A549 (cell line): ENCODE data around the gene SPTBN5. TPM values are rescaled to one million over a fixed set of nuclear protein-coding genes. Genes with fewer than 3 reads are reported as not detected.

Experiments used
- ATAC-seq, 2 experiments: fragments of 200-7000 bp in 1 of 2; fragments of >200 bp in 1 of 2; cut with Nextera tagmentation in 1 of 2; cut with Tn5 transposase in 1 of 2; 3 replicates each; pipeline versions ENCODE4 v1.8.0 to v1.9.1; 2018 to 2020; ENCODE audit warnings: mild to moderate bottlenecking in 1 of 2, moderate library complexity in 1 of 2
- CTCF ChIA-PET: fragments of 300-600 bp; sonication (Branson Sonifier 250); formaldehyde crosslinking; extraction: SDS; loops from one replicate; lab custom pipeline; 2021; ENCODE audit warnings: antibody characterized with exemption, inconsistent platforms; lab: Yijun Ruan, JAX
- POLR2A ChIA-PET: fragments of 350-600 bp; formaldehyde crosslinking; extraction: SDS; loops from one replicate; lab custom pipeline; 2021; ENCODE audit warnings: antibody characterized with exemption, inconsistent platforms; lab: Yijun Ruan, JAX
- DNase-seq, 2 experiments: peaks; one replicate each; pipeline versions ENCODE4 v3.0.0 to v3.0.0-alpha.2; 2011 to 2016; ENCODE audit warnings: low read depth in 1 of 2, low spot score in 1 of 2
- FAIRE-seq: peaks from 2 replicates; lab custom pipeline; 2011; peaks lifted over from hg19 to GRCh38; lab: Jason Lieb, UNC
- H3K27ac ChIP-seq, 2 experiments: fragments of >200 bp; sonication (Bioruptor Twin); formaldehyde crosslinking; 3 replicates each; pipeline ENCODE4 v1.5.1; 2016 to 2017
- H3K4me1 ChIP-seq: fragments of >200 bp; sonication (Bioruptor Twin); formaldehyde crosslinking; 3 replicates; pipeline ENCODE4 v1.6.1; 2016
- H3K4me2 ChIP-seq: fragments of >200 bp; sonication (Bioruptor Twin); formaldehyde crosslinking; 3 replicates; pipeline ENCODE4 v1.6.1; 2016
- H3K4me3 ChIP-seq: fragments of >200 bp; sonication (Bioruptor Twin); formaldehyde crosslinking; 3 replicates; pipeline ENCODE4 v1.5.1; 2016
- H3K9me3 ChIP-seq: fragments of >200 bp; sonication (Bioruptor Twin); formaldehyde crosslinking; 3 replicates; pipeline ENCODE4 v1.6.1; 2016
- BCL3 ChIP-seq: fragments of >200 bp; sonication (Bioruptor Twin); formaldehyde crosslinking; IDR thresholded peaks from 3 replicates; pipeline ENCODE4 v1.6.1; 2016
- CBX8 ChIP-seq: fragments of 200-600 bp; sonication (generic); IDR thresholded peaks from 2 replicates; pipeline ENCODE4 v1.6.1; 2016
- CHD2 ChIP-seq: fragments of 150-350 bp; IDR thresholded peaks from 2 replicates; pipeline ENCODE4 v1.6.1; 2014; ENCODE audit warnings: low read length; ENCODE audit not compliant: partially characterized antibody
- EHF ChIP-seq: fragments of 250-450 bp; sonication (Bioruptor Pico); IDR thresholded peaks from 2 replicates; pipeline ENCODE4 v1.5.0; 2020; ENCODE audit warnings: mild to moderate bottlenecking
- ELK1 ChIP-seq: fragments of 150-350 bp; IDR thresholded peaks from 2 replicates; pipeline ENCODE4 v1.6.1; 2014; ENCODE audit warnings: low read depth, mild to moderate bottlenecking, low read length
- EP300 ChIP-seq, 2 experiments: fragments of >200 bp; sonication (Bioruptor Twin); formaldehyde crosslinking; IDR thresholded peaks; 2 replicates in 1 of 2; 3 replicates in 1 of 2; pipeline ENCODE4 v1.6.1; 2016 to 2017
- FOSL2 ChIP-seq, 2 experiments: fragments of 450-650 bp in 1 of 2; fragments of >200 bp in 1 of 2; sonication (Bioruptor Twin) in 1 of 2; formaldehyde crosslinking; IDR thresholded peaks; 2 replicates each; pipeline versions ENCODE4 v1.5.0 to v1.6.1; 2016 to 2020; ENCODE audit warnings: mild to moderate bottlenecking in 1 of 2, moderate library complexity in 1 of 2
- FOXS1 ChIP-seq: fragments of 250-450 bp; sonication (Bioruptor Pico); IDR thresholded peaks from 2 replicates; pipeline ENCODE4 v1.5.0; 2020; ENCODE audit warnings: mild to moderate bottlenecking, moderate library complexity
- GATA3 ChIP-seq: IDR thresholded peaks from 2 replicates; pipeline ENCODE4 v1.6.1; 2012; ENCODE audit warnings: borderline replicate concordance
- HOXA7 ChIP-seq: fragments of 250-450 bp; sonication (Bioruptor Pico); IDR thresholded peaks from 2 replicates; pipeline ENCODE4 v1.5.0; 2020; ENCODE audit warnings: mild to moderate bottlenecking, moderate library complexity
- JUNB ChIP-seq: fragments of >200 bp; sonication (Bioruptor Twin); formaldehyde crosslinking; IDR thresholded peaks from 2 replicates; pipeline ENCODE4 v1.6.1; 2016
- NPAS2 ChIP-seq: fragments of 250-450 bp; sonication (Bioruptor Pico); IDR thresholded peaks from 2 replicates; pipeline ENCODE4 v1.8.0; 2022; ENCODE audit warnings: mild to moderate bottlenecking, moderate library complexity, borderline replicate concordance
- NR3C1 ChIP-seq: fragments of >200 bp; sonication (Bioruptor Twin); formaldehyde crosslinking; IDR thresholded peaks from 3 replicates; pipeline ENCODE4 v1.6.1; 2017
- POLR2AphosphoS2 ChIP-seq: conservative IDR thresholded peaks from 2 replicates; pipeline ENCODE4 v1.6.1; 2012; ENCODE audit warnings: low read length, improper control_type of control experiment, inconsistent platforms
- RARB ChIP-seq: fragments of 250-450 bp; sonication (Bioruptor Pico); IDR thresholded peaks from 2 replicates; pipeline ENCODE4 v1.8.0; 2021; ENCODE audit warnings: mild to moderate bottlenecking, moderate library complexity
- RCOR1 ChIP-seq: fragments of 150-350 bp; IDR thresholded peaks from 2 replicates; pipeline ENCODE4 v1.6.1; 2014; ENCODE audit warnings: antibody characterized with exemption, low read length, low read depth
- REST ChIP-seq: fragments of 200-600 bp; sonication (generic); IDR thresholded peaks from 2 replicates; pipeline ENCODE4 v1.6.1; 2016; ENCODE audit warnings: antibody characterized with exemption, mild to moderate bottlenecking, moderate library complexity
- RNF2 ChIP-seq: fragments of 200-600 bp; sonication (generic); IDR thresholded peaks from 2 replicates; pipeline ENCODE4 v1.6.1; 2016; ENCODE audit warnings: low read depth, mild to moderate bottlenecking, antibody characterized with exemption, moderate library complexity, borderline replicate concordance
- ZSCAN20 ChIP-seq: fragments of 250-450 bp; sonication (Bioruptor Pico); IDR thresholded peaks from 2 replicates; pipeline ENCODE4 v1.8.0; 2022; ENCODE audit warnings: mild to moderate bottlenecking, moderate library complexity
- WGBS: methylation state at CpG from one replicate; pipeline ENCODE4 v1.1.6; 2017; ENCODE audit errors: missing lambda C conversion rate; 5-methylcytosine and 5-hydroxymethylcytosine counted together
- polyA plus RNA-seq, 4 experiments: library from polyadenylated mRNA; depleted of rRNA in 3 of 4; stranded (reverse); fragments of >200 nt; fragmentation: RNase III in 1 of 4; extraction: RNeasy Plus Mini Kit Qiagen cat#74134 plus additional on column Dnase treatment in 1 of 4; gene quantifications; 2 replicates in 3 of 4; 3 replicates in 1 of 4; pipeline ENCODE4 v1.2.3, GENCODE V29; 2011 to 2017
- TF ChIP-seq, protein P1 (sequence below): IDR thresholded peaks from 2 replicates; pipeline ENCODE4 v1.6.1; 2012
- TF ChIP-seq, protein P2 (sequence below): IDR thresholded peaks from 2 replicates; pipeline ENCODE4 v1.6.1; 2012; ENCODE audit warnings: low read depth, borderline replicate concordance

SPTBN5 gene
- polyA plus RNA-seq, 2 of the 4 experiments (the other 2 are of a cell fraction): 0.05 to 0.17 TPM

GRCh38 chr15:41933326-41933725, 39.5 kb upstream of the SPTBN5 start:
- DNase-seq (no peak), ATAC-seq (no peak), FAIRE-seq (no peak)
- Histone ChIP-seq H3K4me3 (no peak overlapping the region), H3K4me2 (peak overlapping the region; percentile 36), H3K4me1 (peaks cover 61% of the 10 kb centered on the region), H3K27ac (peak overlapping the region; percentile 37 to 75; a peak in 5 of 6 replicates), H3K9me3 (no peaks in the 10 kb centered on the region)
- POLR2A ChIA-PET: no interaction called here
- CTCF ChIA-PET: interaction anchor here (1.0 to 2.0 kb wide), 4 partner anchors 10 to 56 kb away, joined by 3 to 6 read pairs (median 3); no protein-coding TSS in a partner anchor
- WGBS: 83% methylated on average over 7 of the region's 7 CpGs
- TF ChIP-seq, protein P1, sequence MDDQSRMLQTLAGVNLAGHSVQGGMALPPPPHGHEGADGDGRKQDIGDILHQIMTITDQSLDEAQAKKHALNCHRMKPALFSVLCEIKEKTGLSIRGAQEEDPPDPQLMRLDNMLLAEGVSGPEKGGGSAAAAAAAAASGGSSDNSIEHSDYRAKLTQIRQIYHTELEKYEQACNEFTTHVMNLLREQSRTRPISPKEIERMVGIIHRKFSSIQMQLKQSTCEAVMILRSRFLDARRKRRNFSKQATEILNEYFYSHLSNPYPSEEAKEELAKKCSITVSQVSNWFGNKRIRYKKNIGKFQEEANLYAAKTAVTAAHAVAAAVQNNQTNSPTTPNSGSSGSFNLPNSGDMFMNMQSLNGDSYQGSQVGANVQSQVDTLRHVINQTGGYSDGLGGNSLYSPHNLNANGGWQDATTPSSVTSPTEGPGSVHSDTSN: no peak

DNA sequence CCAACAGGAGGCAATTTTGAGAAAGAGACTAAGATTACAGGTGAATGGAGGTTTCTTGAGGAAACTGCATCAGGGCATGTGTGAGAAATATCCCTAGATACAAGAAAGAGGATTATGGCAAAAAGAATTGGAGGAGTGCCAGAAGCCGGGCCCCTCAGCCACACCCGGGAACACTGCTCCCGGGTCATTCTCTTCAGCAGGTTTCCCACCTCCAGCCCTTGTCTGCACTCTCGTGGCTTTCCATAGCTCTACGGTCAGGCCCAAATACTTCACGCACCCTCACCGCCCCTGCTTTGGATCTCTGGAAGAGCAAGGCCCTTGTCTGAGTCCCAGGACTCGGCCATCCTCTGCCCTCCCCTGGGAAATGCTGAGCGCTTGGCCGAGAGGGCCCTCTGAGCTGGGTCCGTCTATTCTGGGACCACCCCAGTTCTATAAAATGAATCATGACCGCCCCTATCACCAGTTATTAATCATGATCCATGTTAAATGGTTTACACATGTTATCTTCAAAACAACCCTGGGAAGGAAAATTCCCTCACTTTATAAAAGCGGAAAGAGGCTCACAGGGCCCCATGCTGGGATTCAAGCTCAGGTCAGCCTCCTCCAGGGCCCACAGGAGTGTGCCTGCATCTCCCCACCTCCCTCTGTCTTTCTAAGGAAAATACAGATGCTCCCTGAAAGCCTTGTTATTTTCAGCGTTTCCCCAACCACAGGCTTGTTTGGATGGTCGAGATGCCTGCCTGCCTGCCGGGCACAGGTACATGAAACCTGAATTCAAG, 38.8 kb upstream of the SPTBN5 start:
- FAIRE-seq: no peak
- Histone ChIP-seq H3K4me1 (peaks cover 67% of the 10 kb centered on the region), H3K9me3 (no peaks in the 10 kb centered on the region), H3K4me3 (no peak overlapping the region), H3K4me2 (no peak overlapping the region), H3K27ac (peak overlapping the region; percentile 37 to 75; a peak in 5 of 6 replicates)
- TF ChIP-seq ZSCAN20 (CRISPR knock-in tag): no peak
- no peak for TF ChIP-seq ELK1
- TF ChIP-seq RNF2: no peak
- TF ChIP-seq, protein P1: no peak
- no peak for TF ChIP-seq HOXA7 (CRISPR knock-in tag)
- TF ChIP-seq JUNB: no peak
- no peak for TF ChIP-seq EP300 (IDR thresholded peaks at IDR 0.05)
- no peak for TF ChIP-seq EHF (CRISPR knock-in tag)
- TF ChIP-seq REST: no peak
- no peak for TF ChIP-seq RCOR1
- TF ChIP-seq NR3C1: no peak
- POLR2A ChIA-PET: no interaction called here
- DNase-seq: no peak
- CTCF ChIA-PET: interaction anchor here (1.0 to 2.0 kb wide), 3 partner anchors 28 to 57 kb away, joined by 3 to 6 read pairs (median 3); no protein-coding TSS in a partner anchor
- WGBS: 88% methylated on average over 16 of the region's 16 CpGs
- ATAC-seq: no peak

- no peak for DNase-seq
- CTCF ChIA-PET: interaction anchor here (1.8 to 2.2 kb wide), 2 partner anchors 11 to 41 kb away, joined by 7 to 10 read pairs; partner anchors contain the start of gene EHD4
- Histone ChIP-seq H3K27ac (peak overlapping the region; percentile 3 to 75; a peak in 3 of 6 replicates), H3K4me3 (no peak overlapping the region), H3K9me3 (no peaks in the 10 kb centered on the region), H3K4me1 (peaks cover 73% of the 10 kb centered on the region), H3K4me2 (no peak overlapping the region)
- ATAC-seq: no peak
- POLR2A ChIA-PET: interaction anchor here (0.7 kb wide), 1 partner anchor 388 kb away, joined by 3 read pairs; the partner anchor contains the start of gene RPAP1
- FAIRE-seq: no peak
- WGBS: 95% methylated on average over 9 of the region's 9 CpGs
- no peak for TF ChIP-seq FOSL2 (IDR thresholded peaks at IDR 0.05)
- TF ChIP-seq FOSL2 (CRISPR knock-in tag; IDR thresholded peaks at IDR 0.05): no peak
- no peak for TF ChIP-seq POLR2AphosphoS2
- TF ChIP-seq, protein P1: no peak
- no peak for TF ChIP-seq RARB (CRISPR knock-in tag)
- TF ChIP-seq NPAS2 (CRISPR knock-in tag): no peak
- TF ChIP-seq GATA3: no peak
- no peak for TF ChIP-seq BCL3
- TF ChIP-seq, protein P2, sequence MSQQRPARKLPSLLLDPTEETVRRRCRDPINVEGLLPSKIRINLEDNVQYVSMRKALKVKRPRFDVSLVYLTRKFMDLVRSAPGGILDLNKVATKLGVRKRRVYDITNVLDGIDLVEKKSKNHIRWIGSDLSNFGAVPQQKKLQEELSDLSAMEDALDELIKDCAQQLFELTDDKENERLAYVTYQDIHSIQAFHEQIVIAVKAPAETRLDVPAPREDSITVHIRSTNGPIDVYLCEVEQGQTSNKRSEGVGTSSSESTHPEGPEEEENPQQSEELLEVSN: no peak
- no peak for TF ChIP-seq FOXS1 (CRISPR knock-in tag)
- no peak for TF ChIP-seq CBX8
- no peak for TF ChIP-seq NR3C1
- TF ChIP-seq CHD2: no peak
Observed at GRCh38 chr15:41932101-41932500, 38.2 kb upstream of the SPTBN5 start.
